IMR-90 (cell line): ENCODE results near the gene NXNL2. TPM values are rescaled to one million over a fixed set of nuclear protein-coding genes. Genes with fewer than 3 reads are reported as not detected.

ENCODE experiments used
- ATAC-seq: fragments of 200-7000 bp; cut with Tn5 transposase; 2 replicates; pipeline ENCODE4 v1.9.1; 2020; ENCODE audit warnings: low read depth, mild to moderate bottlenecking, moderate library complexity
- BruUV-seq: library from RNA; stranded (reverse); fragments of 400-500 nt; replicated peaks from 2 replicates; lab custom pipeline; 2021; lab: Mats Ljungman, UMichigan
- CTCF ChIA-PET: fragments of 300-600 bp; formaldehyde crosslinking; extraction: SDS; loops from one replicate; lab custom pipeline; 2021; ENCODE audit warnings: antibody characterized with exemption; lab: Yijun Ruan, JAX
- POLR2A ChIA-PET: fragments of 300-600 bp; sonication (Branson Sonifier 250); formaldehyde crosslinking; loops from one replicate; lab custom pipeline; 2022; ENCODE audit warnings: antibody characterized with exemption; ENCODE audit not compliant: unreplicated experiment; lab: Charles Lee
- DNase-seq: peaks from one replicate; pipeline ENCODE4 v3.0.0; 2013
- H2AFZ ChIP-seq: replicated peaks from 2 replicates; pipeline ENCODE3; 2013; ENCODE audit warnings: low read length, mild to moderate bottlenecking; ENCODE audit not compliant: poor library complexity
- H2AK5ac ChIP-seq: 2 replicates; pipeline ENCODE4 v1.6.1; 2013; ENCODE audit warnings: low read depth, low read length, inconsistent platforms
- H2AK9ac ChIP-seq: replicated peaks from 2 replicates; pipeline ENCODE3; 2013; ENCODE audit warnings: mild to moderate bottlenecking, low read depth, low read length, moderate library complexity; ENCODE audit not compliant: poor library complexity
- H2BK120ac ChIP-seq: 2 replicates; pipeline ENCODE4 v1.6.1; 2013; ENCODE audit warnings: low read depth, low read length, inconsistent platforms
- H2BK15ac ChIP-seq: 3 replicates; pipeline ENCODE4 v1.6.1; 2013; ENCODE audit warnings: low read depth, low read length, inconsistent platforms
- H2BK20ac ChIP-seq: 2 replicates; pipeline ENCODE4 v1.6.1; 2013; ENCODE audit warnings: low read depth, mild to moderate bottlenecking, inconsistent platforms, low read length, moderate library complexity
- H2BK5ac ChIP-seq: 2 replicates; pipeline ENCODE4 v1.6.1; 2013; ENCODE audit warnings: mild to moderate bottlenecking, low read depth, low read length, inconsistent platforms; ENCODE audit not compliant: poor library complexity, severe bottlenecking
- H3K14ac ChIP-seq: replicated peaks from 2 replicates; pipeline ENCODE4 v1.6.1; 2013; ENCODE audit warnings: low read depth, low read length, inconsistent platforms
- H3K18ac ChIP-seq: 2 replicates; pipeline ENCODE4 v1.6.1; 2013; ENCODE audit warnings: low read depth, low read length, control low read depth
- H3K23ac ChIP-seq: 2 replicates; pipeline ENCODE4 v1.6.1; 2013; ENCODE audit warnings: low read depth, low read length, inconsistent platforms
- H3K27ac ChIP-seq: 2 replicates; pipeline ENCODE4 v1.5.1; 2013; ENCODE audit warnings: mild to moderate bottlenecking, control low read depth, low read length; ENCODE audit not compliant: insufficient read depth
- H3K27me3 ChIP-seq: 2 replicates; pipeline ENCODE4 v1.6.1; 2013; ENCODE audit warnings: low read length; ENCODE audit not compliant: control insufficient read depth, insufficient read depth
- H3K36me3 ChIP-seq: 2 replicates; pipeline ENCODE4 v1.6.1; 2013; ENCODE audit warnings: low read length, mixed read lengths; ENCODE audit not compliant: control insufficient read depth, insufficient read depth
- H3K4ac ChIP-seq: 2 replicates; pipeline ENCODE4 v1.6.1; 2013; ENCODE audit warnings: low read depth, low read length, inconsistent platforms
- H3K4me1 ChIP-seq: 2 replicates; pipeline ENCODE4 v1.6.1; 2013; ENCODE audit warnings: low read length, mixed read lengths; ENCODE audit not compliant: control insufficient read depth, insufficient read depth
- H3K4me2 ChIP-seq: 2 replicates; pipeline ENCODE4 v1.6.1; 2013; ENCODE audit warnings: low read depth, mild to moderate bottlenecking, control low read depth, low read length, moderate library complexity
- H3K4me3 ChIP-seq: 2 replicates; pipeline ENCODE4 v1.5.1; 2013; ENCODE audit warnings: low read depth, mild to moderate bottlenecking, control low read depth, low read length, moderate library complexity; ENCODE audit not compliant: insufficient read depth
- H3K56ac ChIP-seq: 2 replicates; pipeline ENCODE4 v1.6.1; 2013; ENCODE audit warnings: low read length, inconsistent platforms; ENCODE audit not compliant: insufficient read depth; ENCODE audit errors: extremely low read depth
- H3K79me1 ChIP-seq, 2 experiments: 2 replicates each; pipeline ENCODE4 v1.6.1; 2013; ENCODE audit warnings: low read length in 2 of 2, inconsistent platforms in 1 of 2, low read depth in 1 of 2
- H3K9ac ChIP-seq: 2 replicates; pipeline ENCODE4 v1.6.1; 2013; ENCODE audit warnings: low read depth, low read length, control low read depth
- H3K9me1 ChIP-seq: 2 replicates; pipeline ENCODE4 v1.6.1; 2013; ENCODE audit warnings: low read length, inconsistent platforms; ENCODE audit not compliant: insufficient read depth
- H3K9me3 ChIP-seq: 2 replicates; pipeline ENCODE4 v1.6.1; 2013; ENCODE audit warnings: low read length; ENCODE audit not compliant: control insufficient read depth, insufficient read depth
- H4K20me1 ChIP-seq: 2 replicates; pipeline ENCODE4 v1.6.1; 2013; ENCODE audit warnings: low read length, inconsistent platforms; ENCODE audit not compliant: insufficient read depth
- H4K5ac ChIP-seq: 2 replicates; pipeline ENCODE4 v1.6.1; 2013; ENCODE audit warnings: mild to moderate bottlenecking, low read depth, low read length, control low read depth
- H4K8ac ChIP-seq, 2 experiments: 2 replicates each; pipeline ENCODE4 v1.6.1; 2013; ENCODE audit warnings: low read depth in 2 of 2, low read length in 2 of 2, control low read depth in 1 of 2, inconsistent platforms in 1 of 2
- H4K91ac ChIP-seq: 2 replicates; pipeline ENCODE4 v1.6.1; 2013; ENCODE audit warnings: low read depth, low read length, inconsistent platforms; ENCODE audit not compliant: insufficient read depth
- BHLHE40 ChIP-seq: fragments of 150-350 bp; IDR thresholded peaks from 2 replicates; pipeline ENCODE4 v1.6.1; 2016; ENCODE audit warnings: mild to moderate bottlenecking, low read depth, low read length
- MAFK ChIP-seq: IDR thresholded peaks from 2 replicates; pipeline ENCODE4 v1.6.1; 2012; ENCODE audit warnings: low read depth, low read length, improper control_type of control experiment
- MAZ ChIP-seq: IDR thresholded peaks from 2 replicates; pipeline ENCODE4 v1.6.1; 2012; ENCODE audit warnings: low read depth, mild to moderate bottlenecking, low read length, improper control_type of control experiment, moderate library complexity, borderline replicate concordance
- MXI1 ChIP-seq: IDR thresholded peaks from 2 replicates; pipeline ENCODE4 v1.6.1; 2012; ENCODE audit warnings: low read depth, mild to moderate bottlenecking, low read length, moderate library complexity, borderline replicate concordance
- WGBS, 2 experiments: methylation state at CpG; one replicate each; pipeline versions ENCODE4 v1.1.5 to v1.1.7; 2013; ENCODE audit warnings: missing lambda C conversion rate in 2 of 2; ENCODE audit not compliant: insufficient read length in 1 of 2; ENCODE audit errors: extremely low coverage in 2 of 2; 5-methylcytosine and 5-hydroxymethylcytosine counted together
- dilution Hi-C: fragments of 300-500 bp; cut with HindIII; formaldehyde crosslinking; loops from one replicate; pipeline ENCODE4 v1.14.3; 2018; ENCODE audit warnings: low sequenced_read_pairs; ENCODE audit not compliant: unreplicated experiment
- in situ Hi-C: fragments of 300-500 bp; cut with MboI; formaldehyde crosslinking; loops from 3 replicates; pipeline ENCODE4 v1.14.3; 2019; ENCODE audit warnings: low sequenced_read_pairs, inconsistent platforms, mixed read lengths
- intact Hi-C: fragments of 100-400 bp; cut with micrococcal nuclease; formaldehyde crosslinking; loops from 2 replicates; pipeline ENCODE4 v1.10.0; 2022
- polyA plus RNA-seq, 3 experiments: library from polyadenylated mRNA; depleted of rRNA; stranded (reverse); fragments of >200 nt; gene quantifications; 2 replicates each; pipeline ENCODE4 v1.2.3, GENCODE V29; 2012; ENCODE audit warnings: low replicate concordance in 1 of 3
- total RNA-seq: library from RNA; depleted of rRNA; stranded (reverse); fragments of >200 nt; gene quantifications from 2 replicates; pipeline ENCODE4 v1.2.3, GENCODE V29; 2012

NXNL2 gene
- total and polyA plus RNA-seq, 2 of the 4 experiments (the other 2 are of a cell fraction), result 3.2 to 6.4 TPM

DNA sequence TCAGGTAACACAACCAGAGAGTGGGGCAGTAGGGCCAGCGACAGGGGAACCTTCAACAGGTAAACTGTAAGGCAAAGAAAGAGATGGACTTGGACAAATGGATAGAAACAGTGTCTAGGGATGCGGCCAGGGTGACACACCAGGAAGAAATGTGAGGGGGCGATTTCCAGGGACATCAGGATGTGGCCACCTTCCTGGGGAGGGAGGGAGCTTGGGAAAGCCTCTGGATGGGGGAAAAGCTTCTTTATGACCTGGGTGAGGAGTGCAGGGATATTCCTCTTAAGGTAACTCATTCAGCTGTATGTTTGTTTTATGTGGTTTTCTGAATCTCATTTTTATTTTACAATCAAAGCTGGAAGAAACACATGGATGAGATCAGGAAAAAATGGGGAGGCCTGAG is 11.9 kb upstream of the NXNL2 start:
- peak overlapping the region; percentile 63 for H4K91ac ChIP-seq
- H3K18ac ChIP-seq, result peak overlapping the region; percentile 53; the same call in 1 of the 2 replicates
- H2BK5ac ChIP-seq, result peak overlapping the region; percentile 53
- CTCF ChIA-PET, result no interaction called here
- peak overlapping the region; percentile 55; the same call in 1 of the 2 replicates for H2AK5ac ChIP-seq
- H3K4ac ChIP-seq, result peak overlapping the region; percentile 74; the same call in 1 of the 2 replicates
- H3K9me3 ChIP-seq, result no peaks in the 10 kb centered on the region
- no peak overlapping the region for H3K4me2 ChIP-seq
- peaks cover 16% of the 10 kb centered on the region; the same call in 1 of the 2 replicates for H3K9me1 ChIP-seq
- no peak overlapping the region for H3K9ac ChIP-seq
- no peaks in the 10 kb centered on the region for H3K36me3 ChIP-seq
- intact Hi-C loops, result no loop called here
- H3K4me3 ChIP-seq, result no peak overlapping the region
- peak overlapping the region; percentile 84 for H2BK120ac ChIP-seq
- no TSS peak for BruUV-seq
- peak overlapping the region in 1 of 2 experiments; percentile 7; a peak in 3 of 4 replicates for H4K8ac ChIP-seq
- H4K5ac ChIP-seq, result no peak overlapping the region
- peak overlapping the region; percentile 75 for H2AK9ac ChIP-seq
- peak overlapping the region; percentile 75; the same call in 1 of the 3 replicates for H2BK15ac ChIP-seq
- peak overlapping the region; percentile 59 for H2AFZ ChIP-seq
- peaks cover 10% of the 10 kb centered on the region for H3K4me1 ChIP-seq
- dilution Hi-C loops, result no loop called here
- 100% methylated on average over 1 of the region's 3 CpGs; no CpG with 5 or more reads in 1 of the 2 experiments for WGBS, 2 experiments
- 0 out of 2 replicates have a peak overlapping the region, but pooled peaks have one; percentile 20 for H3K56ac ChIP-seq
- ATAC-seq (peak; percentile 65), DNase-seq (peak; percentile 84)
- in situ Hi-C loops, result no loop called here
- peak overlapping the region; percentile 58; the same call in 1 of the 2 replicates for H3K14ac ChIP-seq
- H3K27ac ChIP-seq, result no peak overlapping the region
- peaks cover 8 to 28% of the 10 kb centered on the region in 2 experiments; a peak in 3 of 4 replicates for H3K79me1 ChIP-seq
- POLR2A ChIA-PET, result no interaction called here
- H4K20me1 ChIP-seq, result no peaks in the 10 kb centered on the region
- TF ChIP-seq MXI1 (no peak), MAFK (no peak), BHLHE40 (no peak), MAZ (peak; percentile 62; the same call in 1 of the 2 replicates)
- peak overlapping the region; percentile 11; the same call in 1 of the 2 replicates for H3K23ac ChIP-seq
- peak overlapping the region; percentile 85 for H2BK20ac ChIP-seq
- H3K27me3 ChIP-seq, result no peaks in the 10 kb centered on the region
